Activated effector memory CD4-positive, alpha-beta T cell treated with anti-CD3 and anti-CD28 coated beads, Interleukin-2, amount 50 U/mL, for 16 hours (primary cell): Measurements from ENCODE around the gene IL17F.
A peak's percentile ranks its signal among the peaks of the same experiment; 100 is the strongest.
"Not testable (repeated sequence)": the region's sequence is repeated elsewhere in the genome, so short reads cannot be mapped to it uniquely, and the experiment has no call there.

ENCODE experiments used
- DNase-seq: peaks from one replicate; pipeline ENCODE4 v3.0.0-alpha.2; 2020

The IL17F gene

GRCh38 chr6:52243282-52243893, 912 bp downstream of the IL17F start:
- DNase-seq, result no peak

DNA sequence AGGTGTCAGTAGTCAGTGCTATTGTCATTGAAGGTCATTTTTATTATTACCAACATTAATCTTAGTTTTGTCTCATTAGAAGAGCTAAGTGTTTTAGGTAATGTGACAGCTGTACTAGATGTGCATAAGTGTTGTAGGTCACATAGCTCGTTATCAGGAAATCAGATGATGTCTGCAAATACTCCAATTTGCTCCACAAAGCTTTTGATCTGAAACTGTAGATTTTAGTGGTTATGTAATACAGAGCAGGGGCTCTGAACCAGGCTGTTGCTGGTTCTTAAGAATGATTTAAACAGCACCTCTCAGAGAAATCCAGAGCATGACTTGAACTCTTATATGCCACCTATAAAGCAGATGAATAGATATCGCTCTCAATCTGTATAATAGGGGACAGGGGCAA, 2.5 kb downstream of the IL17F start:
- no peak for DNase-seq

GRCh38 chr6:52233975-52234823, 10.1 kb downstream of the IL17F start:
- no peak for DNase-seq

DNA sequence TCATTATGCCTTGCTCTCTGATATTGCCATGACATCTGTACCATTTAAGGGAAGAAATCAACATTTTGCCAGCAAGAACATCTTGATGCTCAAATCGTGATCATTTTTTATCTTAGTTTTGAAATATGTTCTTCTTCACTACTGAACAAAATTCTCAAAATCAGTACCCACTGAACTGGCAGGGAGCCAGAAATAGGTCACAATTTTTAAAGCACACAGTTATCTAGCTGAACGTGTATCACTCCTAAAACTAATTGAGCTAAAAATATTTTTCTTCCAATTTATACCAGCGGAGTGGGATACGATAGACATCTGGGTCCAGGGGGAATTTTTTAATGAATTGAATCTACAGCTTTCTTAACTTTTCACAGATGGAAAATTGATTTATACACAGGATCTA, 11.3 kb downstream of the IL17F start:
- DNase-seq, result no peak

DNA sequence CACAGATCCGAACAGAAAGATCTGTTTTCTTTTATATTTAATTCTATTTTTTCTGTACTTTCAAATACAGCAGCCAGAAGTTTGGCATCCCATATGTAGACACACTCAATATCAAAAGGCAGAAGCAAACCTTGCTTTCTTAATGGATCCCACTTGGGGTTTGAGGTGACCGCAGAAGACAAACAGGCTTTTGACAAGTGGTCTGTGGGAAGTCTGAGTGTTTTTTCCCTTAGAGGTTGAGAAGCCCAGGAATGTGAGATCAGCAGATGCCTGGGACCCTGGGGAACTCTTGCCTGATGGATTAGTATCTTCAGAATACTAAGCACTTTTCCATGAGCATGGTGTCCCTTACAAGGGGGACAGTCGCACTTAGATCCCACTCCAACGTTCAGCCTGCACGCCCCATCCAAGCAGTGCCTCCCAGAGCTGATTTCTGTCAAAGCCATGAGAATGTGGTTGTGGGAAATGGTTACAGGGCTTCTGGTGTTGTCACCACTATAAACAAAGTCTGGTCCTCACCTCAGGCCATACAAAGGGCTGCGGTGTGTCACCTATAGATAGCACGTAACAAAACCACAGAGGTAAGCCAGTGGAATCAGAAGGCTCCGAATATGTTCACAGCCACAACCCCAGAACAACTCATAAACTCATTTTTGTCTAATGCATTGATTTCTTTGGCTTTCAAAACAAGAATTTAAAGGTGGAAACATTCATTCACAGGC, 12.7 kb downstream of the IL17F start:
- DNase-seq, result no peak

DNA sequence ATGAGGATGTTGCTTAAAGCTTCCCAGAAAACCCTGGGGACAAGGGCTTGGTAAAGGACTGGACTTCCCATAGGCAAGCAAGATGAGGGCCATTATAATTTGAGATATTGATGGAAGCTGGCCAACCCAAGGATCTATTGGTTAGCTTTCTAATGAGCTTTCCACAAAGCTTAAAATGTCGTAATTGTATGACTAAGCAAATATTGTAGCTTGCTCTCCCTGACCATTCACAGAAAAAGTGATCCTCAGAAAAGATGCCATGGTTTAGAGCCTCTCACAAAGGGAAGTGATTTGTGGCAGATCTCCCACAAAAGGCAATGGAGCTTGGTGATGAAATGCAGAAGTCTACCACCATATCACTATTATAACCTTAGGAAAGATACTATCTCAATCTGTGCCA, 13.6 kb downstream of the IL17F start:
- no peak for DNase-seq

DNA sequence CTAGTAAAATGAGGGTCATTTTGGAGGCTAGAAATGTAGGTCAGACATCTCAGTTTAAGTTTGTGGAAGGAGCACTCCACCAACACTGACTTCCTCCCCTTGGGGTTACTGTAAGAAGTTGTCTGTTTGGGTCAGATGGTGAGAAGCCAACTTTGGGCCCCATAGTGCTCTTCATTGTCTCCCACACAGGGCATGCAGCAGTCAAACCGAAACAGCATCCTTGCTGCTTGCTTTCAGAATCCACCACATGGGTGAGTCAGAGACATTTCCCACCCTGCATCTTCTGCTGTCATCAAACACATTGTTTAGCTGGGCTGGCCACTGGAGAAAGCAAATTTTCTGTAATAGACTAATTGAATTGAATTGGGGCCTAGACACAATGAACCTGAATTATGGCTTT, 16.8 kb downstream of the IL17F start:
- peak; percentile 80 for DNase-seq

GRCh38 chr6:52221302-52221701, 23.0 kb downstream of the IL17F start:
- DNase-seq, result peak; percentile 72

GRCh38 chr6:52217761-52218160, 26.5 kb downstream of the IL17F start:
- DNase-seq, result no peak

GRCh38 chr6:52216932-52217575, 27.2 kb downstream of the IL17F start:
- DNase-seq, result no peak

GRCh38 chr6:52215787-52216186, 28.5 kb downstream of the IL17F start:
- no peak for DNase-seq

- no peak for DNase-seq
Observed at GRCh38 chr6:52213127-52213526, 31.2 kb downstream of the IL17F start.

- DNase-seq, result no peak
Observed at GRCh38 chr6:52210227-52210626, 34.1 kb downstream of the IL17F start.

DNA sequence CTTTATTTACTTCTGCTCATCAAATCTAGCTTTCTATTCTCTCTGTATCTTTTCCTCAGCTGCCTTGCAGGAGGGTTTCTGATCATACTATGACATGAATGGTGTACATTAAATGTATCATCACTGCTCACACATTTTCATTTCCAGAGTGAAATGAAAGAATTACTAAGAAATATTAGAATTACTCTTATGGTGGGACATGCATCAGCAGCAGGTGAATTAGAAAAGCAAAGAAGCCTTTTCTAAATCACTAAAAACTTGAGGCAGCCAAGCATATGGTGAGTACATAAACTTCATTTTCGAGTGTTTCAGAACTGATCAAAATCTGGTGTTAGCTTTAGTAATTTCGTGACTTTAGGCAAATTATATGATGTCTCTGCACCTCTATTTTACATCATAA, 34.5 kb downstream of the IL17F start:
- no peak for DNase-seq

DNA sequence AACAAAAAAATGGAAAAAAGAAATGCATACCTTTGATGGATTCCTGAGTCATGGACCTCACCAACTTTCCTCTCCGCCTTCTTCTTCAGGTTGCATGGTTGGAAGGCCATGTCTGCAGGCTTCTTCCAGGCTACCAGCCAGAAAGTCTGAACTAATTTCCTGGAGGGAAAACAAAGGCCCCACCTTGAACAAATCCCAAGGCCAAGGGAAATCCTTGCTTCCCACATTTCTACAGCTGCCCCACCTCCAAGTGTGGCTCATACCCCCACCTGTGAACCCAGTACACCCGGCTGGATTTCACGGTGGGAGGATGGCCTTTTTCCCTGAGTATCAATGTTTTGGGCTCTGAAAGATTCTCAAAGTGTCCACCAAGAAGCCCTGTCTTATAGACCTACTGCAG, 35.7 kb downstream of the IL17F start:
- no peak for DNase-seq

DNA sequence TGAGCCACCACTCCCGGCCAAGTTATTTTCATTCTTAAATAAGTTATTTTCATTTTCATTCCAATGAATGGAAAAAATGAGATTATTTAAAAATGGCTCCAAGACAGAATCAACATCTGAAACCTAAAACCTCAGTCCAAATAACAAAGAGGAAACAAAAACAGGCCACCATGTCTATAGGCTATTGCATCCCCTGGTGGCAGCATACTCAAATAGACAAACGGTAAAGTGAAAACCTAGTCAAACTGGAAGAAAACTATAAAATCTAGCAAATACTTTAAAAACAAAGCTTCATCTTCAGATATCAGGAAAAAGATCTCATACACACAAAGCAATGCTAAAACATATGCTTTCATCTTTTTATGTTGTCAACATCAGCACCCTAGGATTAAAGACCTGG, 37.2 kb downstream of the IL17F start:
- DNase-seq, result no peak

DNA sequence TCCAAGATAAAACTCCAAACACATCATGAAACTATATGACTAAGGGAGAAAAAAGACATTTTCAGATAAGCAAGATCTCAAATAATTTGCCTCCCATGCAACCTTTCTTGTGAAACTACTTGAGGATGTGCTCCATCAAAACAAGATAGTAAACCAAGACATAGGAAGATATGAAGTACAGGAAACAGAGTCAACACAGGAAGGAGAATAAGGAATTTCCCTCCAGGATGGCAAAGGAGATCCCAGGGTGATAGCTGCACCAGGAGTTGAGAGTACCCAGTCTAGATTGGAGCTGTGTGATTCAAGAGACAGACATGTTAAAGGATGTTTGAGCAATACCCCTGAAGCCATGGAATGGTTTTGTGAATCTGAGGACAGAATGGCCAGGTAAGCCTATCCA, 42.8 kb downstream of the IL17F start:
- no peak for DNase-seq

GRCh38 chr6:52201046-52201445, 43.3 kb downstream of the IL17F start:
- no peak for DNase-seq

- DNase-seq, result not testable (repeated sequence)
Observed at GRCh38 chr6:52200088-52200487, 44.2 kb downstream of the IL17F start.

DNA sequence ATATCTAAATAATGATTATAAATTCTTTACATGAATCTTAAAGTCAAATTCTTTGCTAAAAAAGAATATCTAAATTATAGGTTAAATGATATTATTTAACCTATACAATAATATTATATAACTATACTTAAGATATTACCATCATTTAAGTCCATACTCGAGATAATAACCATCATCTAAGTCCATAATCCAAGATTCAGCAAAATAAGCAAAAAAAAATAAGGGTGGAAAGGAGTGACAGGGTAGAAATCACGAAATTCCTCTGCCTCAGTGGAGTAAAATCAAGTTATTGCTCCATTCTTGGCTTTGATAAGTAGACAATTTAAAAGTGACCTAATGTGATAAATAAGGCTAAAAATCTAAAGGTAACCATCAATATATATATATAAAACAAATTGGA, 48.4 kb downstream of the IL17F start:
- DNase-seq, result no peak

GRCh38 chr6:52191824-52192223, 52.5 kb downstream of the IL17F start:
- no peak for DNase-seq

- DNase-seq, result no peak
Observed at GRCh38 chr6:52190409-52190808, 53.9 kb downstream of the IL17F start.

DNA sequence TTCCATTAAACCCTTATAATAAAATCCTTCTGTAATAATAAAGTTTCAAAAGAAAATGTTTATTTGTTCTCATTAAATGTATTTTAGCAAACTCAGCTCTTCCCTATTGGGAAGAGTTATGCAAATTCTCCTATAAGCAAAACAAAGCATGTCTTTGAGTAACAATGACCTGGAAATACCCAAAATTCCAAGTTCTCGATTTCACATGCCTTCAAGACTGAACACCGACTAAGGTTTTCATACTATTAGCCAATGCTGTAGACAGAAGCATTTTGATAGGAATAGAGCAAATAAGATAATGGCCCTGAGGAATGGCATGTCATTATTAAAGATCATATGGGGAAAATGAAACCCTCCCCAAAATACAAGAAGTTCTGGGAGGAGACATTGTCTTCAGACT, 54.3 kb downstream of the IL17F start:
- no peak for DNase-seq

GRCh38 chr6:52187098-52187497, 57.2 kb downstream of the IL17F start:
- no peak for DNase-seq
